Measurements from ENCODE around the gene A2ML1.
A peak's percentile ranks its signal among the peaks of the same experiment; 100 is the strongest.
"Not testable (repeated sequence)": the region's sequence is repeated elsewhere in the genome, so short reads cannot be mapped to it uniquely, and the experiment has no call there.

The A2ML1 gene

DNA sequence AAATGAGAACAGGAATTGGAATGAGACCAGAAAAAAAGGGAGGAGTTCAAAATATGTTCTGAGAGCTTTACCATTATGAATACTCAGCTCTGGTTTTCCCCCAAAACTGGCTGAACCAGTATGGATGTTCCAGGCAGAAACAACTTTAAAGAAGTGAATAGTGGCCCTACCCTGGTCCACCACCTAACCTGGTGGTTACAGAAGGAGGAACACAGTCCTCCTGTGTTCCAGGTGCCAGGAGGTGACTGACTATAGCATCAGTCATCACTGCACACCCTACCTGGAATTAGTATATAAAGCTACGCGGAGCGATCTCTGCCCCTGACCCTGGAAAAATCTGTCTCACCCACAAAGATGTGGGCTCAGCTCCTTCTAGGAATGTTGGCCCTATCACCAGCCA, at the start of gene A2ML1:
A2ML1 (plus strand) TSS at position 324 of the 400 bp plus-strand sequence; CDS start at position 355, 31 bp downstream.
- DNase-seq = no peak

DNA sequence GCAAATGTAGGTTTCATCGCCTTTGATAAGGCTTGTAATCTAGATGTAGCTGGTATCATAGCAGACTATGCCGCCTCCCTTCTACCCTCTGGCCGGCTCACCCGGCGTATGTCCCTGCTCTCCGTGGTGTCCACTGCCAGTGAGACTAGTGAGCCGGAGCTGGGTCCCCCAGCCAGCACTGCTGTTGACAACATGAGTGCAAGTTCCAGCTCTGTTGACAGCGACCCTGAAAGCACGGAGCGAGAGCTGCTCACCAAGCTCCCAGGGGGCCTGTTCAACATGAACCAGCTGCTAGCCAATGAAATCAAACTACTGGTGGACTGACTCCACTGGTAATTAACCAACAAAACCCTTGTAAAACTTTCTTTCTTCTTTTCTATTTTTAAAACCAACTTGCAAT, 49.0 kb upstream of the A2ML1 start:
- DNase-seq = no peak

DNA sequence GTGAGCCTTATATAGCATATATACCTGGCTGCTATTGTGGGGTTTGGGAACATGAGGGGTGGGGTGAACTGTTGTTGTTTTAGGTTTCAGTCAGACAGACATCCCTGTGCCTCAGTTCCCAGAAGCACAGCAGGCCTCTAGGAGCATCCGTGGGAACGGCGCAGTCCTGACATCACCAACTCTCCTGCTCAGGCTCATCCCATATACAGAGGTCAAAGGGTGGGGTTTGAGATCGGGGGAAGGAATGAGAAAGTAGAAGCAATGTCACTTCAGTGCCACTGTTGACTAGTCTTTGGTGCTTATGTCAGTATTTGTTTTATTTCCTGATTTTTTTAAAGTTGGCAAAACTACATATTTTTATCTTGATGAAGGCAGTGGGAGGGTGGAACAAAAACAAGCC, 43.1 kb upstream of the A2ML1 start:
- DNase-seq = no peak

DNA sequence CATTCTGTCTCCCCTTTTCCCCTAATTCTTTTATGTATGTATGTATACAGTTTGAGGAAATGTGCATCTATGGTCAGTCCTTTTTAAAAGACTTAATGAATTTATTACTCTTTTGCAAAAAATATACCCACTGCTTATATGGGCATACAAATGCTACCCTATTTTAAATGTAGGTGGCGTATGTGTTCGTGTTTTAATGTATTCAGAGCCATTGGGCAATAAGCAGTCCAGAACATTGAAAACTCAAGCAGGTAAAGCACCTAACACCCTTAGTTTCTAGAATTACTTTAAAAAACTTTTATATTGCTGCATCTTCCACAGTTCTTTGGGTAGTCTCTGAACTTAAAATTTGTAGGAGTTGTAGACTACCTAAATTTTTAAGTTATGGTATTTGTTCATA, 42.6 kb upstream of the A2ML1 start:
- peak in 1 of 3 donors; percentile 1 for DNase-seq

DNA sequence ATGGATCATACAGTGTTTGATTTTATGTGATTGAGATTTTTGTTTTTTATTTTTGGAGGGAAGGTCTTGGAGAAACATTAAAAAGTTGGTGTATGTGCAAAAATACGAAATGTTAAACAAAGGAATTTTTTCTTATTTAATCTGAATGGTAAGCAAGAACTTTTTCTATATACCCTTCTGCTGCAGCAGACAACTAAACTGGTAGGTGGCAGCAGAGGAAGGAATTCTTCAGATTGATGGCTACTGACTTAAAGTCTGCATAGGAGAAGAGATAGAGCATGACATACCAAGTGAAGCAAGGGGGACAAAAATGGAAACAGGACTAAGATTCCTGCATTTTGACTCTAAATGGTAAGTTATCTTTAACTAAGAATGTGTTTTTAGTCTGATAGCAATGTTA, 42.0 kb upstream of the A2ML1 start:
- DNase-seq = peak; percentile 29 to 51 (median 44)

DNA sequence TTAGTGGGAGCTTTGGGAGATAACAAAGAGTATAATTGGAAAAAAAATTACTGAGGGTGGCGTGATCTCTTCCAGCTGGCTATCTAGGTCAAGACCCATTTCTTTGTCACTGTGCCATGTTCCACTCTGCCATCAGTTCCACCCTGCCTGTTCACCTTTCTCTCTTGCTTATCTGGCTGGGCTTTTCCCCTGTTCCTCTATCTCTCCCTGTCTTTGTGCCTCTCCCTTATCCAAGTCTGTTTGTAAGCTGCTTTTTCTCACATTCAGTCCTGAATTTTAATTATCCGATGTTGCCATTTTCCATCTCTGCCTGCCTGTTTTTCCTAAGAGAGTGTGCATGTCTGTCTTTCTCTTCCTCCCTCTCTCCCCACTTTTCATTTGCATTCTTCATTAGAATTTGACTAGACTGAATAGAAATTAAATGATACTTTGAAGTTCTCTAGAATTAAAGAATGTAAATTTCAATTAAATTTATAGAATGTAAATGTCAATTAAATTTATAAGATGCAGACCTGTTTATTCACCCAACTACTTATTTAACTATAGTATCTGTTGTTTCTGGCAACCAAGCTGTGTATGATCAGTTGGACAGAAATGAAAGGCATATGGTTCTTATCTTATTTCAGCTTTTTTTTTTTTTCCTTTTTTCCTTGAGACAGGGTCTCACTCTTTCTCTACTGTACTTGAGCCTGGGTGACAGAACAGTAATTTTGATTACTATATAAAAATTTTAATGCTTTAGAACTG, 40.9 kb upstream of the A2ML1 start:
- DNase-seq = no peak

DNA sequence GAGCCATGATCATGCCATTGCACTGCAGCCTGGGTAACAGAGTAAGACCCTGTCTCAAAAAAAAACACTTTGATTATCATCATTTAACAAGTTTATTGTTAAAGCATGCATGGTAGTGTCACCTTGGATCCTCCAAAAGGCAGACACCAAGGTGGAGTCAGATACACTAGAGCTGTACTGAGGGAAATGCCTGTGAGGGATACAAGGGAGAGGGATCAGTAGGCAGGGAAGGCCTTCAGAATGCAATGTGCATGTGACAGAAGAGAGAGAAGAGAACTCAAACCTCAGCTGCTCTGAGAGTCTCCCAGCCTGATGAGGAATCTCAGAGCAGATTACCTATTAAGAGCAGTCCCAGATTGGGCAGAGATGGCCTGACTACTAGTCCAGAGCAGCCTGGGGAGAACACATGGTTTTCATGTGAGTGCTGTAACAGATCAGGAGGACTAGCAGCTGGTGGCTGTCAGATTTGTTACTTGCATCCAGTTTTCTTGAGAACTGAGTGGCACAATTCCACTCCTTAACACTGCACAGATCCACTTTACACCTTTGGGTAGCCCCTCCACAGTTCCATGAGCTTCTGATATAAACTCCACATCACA, 38.0 kb upstream of the A2ML1 start:
- no peak for DNase-seq

DNA sequence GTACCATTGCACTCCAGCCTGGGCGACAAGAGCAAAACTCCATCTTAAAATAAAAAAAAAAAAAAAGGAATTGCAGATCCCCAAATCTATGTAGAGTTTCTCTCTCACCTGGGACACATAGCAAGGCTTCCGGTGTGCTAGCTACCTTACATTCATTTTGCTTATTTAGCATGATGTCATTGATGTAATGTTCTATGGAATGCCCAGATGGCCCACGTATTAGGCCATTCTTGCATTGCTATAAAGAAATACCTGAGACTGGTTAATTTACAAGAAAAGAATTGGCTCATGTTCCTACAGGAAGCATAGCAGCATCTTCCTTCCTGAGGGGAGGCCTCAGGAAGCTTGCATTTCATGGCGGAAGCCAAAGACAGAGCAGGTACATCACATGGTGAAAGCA, 36.9 kb upstream of the A2ML1 start:
- DNase-seq = no peak

DNA sequence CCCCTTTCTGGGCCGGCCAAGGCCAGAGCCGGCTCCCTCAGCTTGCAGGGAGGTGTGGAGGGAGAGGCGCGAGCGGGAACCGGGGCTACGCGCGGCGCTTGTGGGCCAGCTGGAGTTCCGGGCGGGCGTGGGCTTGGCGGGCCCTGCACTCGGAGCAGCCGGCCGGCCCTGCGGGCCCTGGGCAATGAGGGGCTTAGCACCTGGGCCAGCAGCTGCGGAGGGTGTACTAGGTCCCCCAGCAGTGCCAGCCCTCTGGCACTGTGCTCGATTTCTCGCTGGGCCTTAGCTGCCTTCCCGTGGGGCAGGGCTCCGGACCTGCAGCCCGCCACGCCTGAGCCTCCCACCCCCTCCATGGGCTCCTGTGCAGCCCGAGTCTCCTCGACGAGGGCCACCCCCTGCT, 35.2 kb upstream of the A2ML1 start:
- DNase-seq = not testable (repeated sequence)

DNA sequence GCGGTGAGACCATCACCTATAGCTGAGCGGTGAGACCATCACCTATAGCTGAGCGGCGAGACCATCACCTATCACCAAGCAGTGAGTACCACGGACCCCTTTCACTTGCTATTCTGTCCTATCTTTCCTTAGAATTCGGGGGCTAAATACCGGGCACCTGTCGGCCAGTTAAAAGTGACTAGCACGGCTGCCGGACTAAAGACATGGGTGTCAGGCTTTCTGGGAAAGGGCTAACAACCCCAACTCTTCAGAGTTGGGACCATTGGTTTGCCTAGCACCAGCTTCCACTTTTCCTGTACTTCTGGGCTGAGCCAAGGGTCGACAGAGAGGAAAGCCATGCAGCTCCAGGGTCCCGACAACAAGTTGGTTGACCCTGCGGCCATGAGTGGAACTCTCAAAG, 33.7 kb upstream of the A2ML1 start:
- not testable (repeated sequence) for DNase-seq

DNA sequence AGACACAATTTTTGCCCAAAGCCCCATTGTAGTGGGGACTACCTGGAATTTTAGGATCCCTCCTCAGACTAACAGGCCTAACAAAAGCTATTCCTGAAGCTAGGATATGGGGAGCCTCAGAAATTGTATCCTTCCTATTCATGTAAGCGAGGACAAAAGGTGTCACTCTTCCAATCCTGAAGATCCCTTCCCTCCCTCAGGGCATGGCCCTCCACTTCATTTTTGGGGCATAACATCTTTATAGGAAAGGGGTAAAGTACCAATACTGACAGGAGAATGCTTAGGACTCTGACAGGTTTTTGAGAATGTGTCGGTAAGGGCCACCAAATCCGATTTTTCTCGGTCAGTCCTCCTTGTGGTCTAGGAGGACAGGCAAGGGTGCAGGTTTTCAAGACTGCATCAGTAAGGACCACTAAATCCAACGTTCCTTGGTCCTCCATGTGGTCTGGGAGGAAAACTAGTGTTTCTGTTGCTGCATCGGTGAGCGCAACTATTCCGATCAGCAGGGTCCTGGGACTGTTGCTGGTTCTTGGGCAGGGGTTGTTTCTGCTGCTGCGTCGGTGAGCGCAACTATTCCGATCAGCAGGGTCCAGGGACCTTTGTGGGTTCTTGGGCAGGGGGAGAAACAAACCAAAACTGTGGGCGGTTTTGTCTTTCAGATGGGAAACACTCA, 32.9 kb upstream of the A2ML1 start:
- not testable (repeated sequence) for DNase-seq

DNA sequence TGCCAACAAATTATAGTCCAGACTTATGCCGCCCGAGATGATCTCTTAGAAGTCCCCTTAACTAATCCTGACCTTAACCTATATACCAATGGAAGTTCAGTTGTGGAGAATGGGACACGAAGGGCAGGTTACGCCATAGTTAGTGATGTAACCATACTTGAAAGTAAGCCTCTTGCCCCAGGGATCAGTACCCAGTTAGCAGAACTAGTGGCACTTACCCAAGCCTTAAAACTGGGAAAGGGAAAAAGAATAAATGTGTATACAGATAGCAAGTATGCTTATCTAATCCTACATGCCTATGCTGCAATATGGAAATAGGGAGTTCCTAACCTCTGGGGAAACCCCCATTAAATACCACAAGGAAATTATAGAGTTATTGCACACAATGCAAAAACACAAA, 29.2 kb upstream of the A2ML1 start:
- peak; percentile 31 to 46 (median 34) for DNase-seq

DNA sequence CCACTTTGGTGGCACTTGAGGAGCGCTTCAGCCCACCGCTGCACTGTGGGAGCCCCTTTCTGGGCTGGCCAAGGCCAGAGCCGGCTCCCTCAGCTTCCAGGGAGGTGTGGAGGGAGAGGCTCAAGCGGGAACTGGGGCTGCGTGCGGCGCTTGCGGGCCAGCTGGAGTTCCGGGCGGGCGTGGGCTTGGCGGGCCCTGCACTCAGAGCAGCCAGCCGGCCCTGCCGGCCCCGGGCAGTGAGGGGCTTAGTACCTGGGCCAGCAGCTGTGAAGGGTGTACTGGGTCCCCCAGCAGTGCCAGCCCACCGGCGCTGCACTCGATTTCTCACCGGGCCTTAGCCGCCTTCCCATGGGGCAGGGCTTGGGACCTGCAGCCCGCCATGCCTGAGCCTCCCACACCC, 27.8 kb upstream of the A2ML1 start:
- not testable (repeated sequence) for DNase-seq

DNA sequence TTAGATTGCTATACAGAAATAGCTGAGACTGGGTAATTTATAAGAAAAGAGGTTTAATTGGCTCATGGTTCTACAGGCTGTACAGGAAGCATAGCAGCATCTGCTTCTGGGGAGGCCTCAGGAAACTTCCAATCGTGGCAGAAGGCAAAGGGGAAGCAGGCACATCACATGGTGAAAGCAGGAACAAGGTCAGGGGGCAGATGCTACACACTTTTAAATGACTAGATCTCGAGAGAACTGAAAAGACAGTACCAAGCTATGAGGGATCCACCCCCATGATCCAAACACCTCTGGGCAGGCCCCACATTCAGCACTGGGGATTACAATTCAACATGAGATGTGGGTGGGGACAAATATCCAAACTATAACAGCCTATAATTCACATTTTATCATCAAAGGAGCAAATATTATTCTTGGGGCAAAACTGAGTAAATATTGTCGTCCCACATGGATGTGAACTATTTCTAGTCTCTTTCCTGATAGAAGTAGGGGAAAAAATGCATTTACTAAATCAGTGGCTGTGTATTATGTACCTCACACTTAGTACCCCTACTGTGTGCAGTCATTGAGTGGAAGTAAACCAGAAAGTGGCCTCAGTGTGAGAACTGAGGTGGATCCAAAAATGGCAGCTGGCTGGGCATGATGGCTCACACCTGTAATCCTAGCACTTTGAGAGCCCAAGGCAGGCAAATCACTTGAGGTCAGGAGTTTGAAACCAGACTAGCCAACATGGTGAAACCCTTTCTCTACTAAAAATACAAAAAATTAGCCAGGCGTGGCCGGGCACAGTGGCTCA, 25.4 kb upstream of the A2ML1 start:
- no peak for DNase-seq

DNA sequence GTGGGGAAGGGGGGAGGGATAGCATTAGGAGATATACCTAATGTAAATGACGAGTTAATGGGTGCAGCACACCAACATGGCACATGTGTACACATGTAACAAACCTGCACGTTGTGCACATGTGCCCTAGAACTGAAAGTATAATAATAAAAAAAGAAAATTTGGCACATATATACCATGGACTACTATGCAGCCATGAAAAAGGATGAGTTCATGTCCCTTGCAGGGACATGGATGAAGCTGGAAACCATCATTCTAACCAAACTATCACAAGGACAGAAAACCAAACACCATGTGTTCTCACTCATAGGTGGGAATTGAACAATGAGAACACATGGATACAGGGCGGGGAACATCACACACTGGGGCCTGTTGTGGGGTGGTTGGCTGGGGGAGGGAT, 21.2 kb upstream of the A2ML1 start:
- DNase-seq = not testable (repeated sequence)

DNA sequence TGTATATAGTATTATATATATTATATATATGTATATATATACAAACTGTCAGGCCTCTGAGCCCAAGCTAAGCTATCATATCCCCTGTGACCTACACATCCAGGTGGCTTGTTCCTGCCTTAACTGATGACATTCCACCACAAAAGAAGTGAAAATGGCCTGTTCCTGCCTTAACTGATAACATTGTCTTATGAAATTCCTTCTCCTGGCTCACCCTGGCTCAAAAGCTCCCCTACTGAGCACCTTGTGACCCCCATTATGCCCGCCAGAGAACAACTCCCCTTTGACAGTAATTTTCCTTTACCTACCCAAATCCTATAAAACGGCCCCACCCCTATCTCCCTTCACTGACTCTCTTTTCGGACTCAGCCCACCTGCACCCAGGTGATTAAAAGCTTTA, 17.6 kb upstream of the A2ML1 start:
- DNase-seq = not testable (repeated sequence)

DNA sequence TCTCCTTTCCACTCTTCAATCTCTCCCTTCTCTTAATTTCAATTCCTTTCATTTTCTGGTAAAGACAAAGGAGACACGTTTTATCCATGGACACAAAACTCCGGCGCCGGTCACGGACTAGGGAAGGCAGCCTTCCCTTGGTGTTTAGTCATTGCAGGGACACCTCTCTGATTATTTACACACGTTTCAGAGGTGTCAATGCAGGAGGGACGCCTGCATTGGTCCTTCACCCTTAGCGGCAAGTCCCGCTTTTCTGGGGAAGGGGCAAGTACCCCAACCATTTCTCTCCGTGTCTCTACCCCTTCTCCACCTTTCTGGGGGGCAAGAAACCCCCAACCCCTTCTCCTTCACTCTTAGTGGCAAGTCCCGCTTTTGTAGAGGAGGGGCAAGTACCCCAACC, 16.9 kb upstream of the A2ML1 start:
- not testable (repeated sequence) for DNase-seq

DNA sequence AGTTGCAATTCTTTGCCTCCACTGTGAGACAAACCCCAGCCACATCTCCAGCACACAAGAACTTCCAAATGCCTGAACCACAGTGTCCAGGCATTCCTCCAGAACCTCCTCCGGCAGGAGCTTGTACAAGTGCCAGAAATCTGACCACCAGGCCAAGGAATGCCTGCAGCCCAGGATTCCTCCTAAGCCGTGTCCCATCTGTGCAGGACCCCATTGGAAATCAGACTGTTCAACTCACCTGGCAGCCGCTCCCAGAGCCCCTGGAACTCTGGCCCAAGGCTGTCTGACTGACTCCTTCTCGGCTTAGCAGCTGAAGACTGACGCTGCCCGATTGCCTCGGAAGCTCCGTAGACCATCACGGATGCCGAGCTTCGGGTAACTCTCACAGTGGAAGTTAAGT, 15.3 kb upstream of the A2ML1 start:
- not testable (repeated sequence) for DNase-seq

DNA sequence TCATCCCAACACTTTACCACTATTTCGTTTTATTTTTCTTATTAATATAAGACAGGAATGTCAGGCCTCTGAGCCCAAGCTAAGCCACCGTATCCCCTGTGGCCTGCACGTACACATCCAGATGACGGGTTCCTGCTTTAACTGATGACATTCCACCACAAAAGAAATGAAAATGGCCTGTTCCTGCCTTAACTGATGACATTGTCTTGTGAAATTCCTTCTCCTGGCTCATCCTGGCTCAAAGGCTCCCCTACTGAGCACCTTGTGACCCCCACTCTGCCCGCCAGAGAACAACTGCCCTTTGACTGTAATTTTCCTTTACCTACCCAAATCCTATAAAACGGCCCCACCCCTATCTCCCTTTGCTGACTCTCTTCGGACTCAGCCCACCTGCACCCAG, 12.3 kb upstream of the A2ML1 start:
- DNase-seq = not testable (repeated sequence)

DNA sequence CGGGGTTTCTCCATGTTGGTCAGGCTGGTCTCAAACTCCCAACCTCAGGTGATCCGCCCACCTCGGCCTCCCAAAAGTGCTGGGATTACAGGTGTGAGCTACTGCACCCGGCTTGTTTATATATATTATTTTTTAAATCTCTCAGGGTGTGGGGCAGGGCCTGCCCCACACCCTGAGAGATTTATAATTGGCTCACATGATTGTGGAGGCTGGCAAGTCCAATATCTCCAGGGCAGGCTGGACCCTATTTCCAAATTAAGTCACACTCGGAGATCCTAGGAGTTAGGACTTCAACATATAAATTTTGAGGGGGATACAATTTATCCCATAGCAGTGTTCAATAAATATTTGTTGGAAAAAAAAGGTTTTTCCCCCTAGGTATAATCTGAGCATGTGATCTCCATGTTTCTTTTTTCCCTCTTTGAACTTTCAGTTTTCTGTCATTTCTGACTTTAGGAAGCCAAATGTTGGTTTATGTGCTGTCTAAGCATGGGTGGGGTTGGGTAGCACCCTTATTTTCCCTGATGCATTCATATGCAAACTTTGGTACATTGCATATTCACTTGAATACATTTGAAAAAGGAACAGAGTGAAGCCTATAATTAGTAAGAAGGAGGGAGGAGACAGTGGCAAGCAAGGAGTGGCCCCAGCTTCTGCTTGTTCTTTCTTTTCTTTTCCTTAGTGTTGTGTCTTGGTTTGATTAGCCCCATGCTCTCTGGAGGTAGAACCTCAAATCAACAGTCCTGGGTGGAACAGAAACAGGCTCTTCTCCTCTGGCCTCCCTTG, 8.7 kb upstream of the A2ML1 start:
- peak in 2 of 3 donors; percentile 11 to 40 for DNase-seq

DNA sequence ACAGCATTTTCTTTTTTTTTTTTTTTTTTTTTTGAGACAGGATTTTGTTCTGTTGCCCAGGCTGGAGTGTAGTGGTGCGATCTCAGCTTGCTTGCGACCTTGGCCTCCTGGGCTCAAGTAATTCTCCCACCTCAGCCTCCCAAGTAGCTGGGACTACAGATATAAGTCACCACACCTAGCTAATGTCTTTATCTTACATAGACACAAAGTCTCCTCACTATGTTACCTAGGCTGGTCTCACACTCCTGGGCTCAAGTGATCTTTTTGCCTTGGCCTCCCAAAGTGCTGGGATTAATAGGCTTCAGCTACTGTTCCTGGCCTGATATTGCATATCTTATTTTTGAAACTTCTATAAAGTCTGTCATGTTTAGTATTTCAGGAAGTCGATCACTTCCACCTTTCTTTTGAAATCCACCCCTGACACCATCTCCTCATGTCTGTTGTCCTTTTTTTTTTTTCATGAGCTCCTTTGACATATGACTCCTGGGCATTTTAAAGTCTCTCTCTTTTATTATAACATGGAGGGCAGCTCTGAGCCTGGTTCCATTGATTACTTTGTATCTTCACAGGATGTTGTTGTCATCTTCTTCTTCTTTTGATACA, 5.9 kb upstream of the A2ML1 start:
- peak; percentile 26 to 38 (median 33) for DNase-seq

DNA sequence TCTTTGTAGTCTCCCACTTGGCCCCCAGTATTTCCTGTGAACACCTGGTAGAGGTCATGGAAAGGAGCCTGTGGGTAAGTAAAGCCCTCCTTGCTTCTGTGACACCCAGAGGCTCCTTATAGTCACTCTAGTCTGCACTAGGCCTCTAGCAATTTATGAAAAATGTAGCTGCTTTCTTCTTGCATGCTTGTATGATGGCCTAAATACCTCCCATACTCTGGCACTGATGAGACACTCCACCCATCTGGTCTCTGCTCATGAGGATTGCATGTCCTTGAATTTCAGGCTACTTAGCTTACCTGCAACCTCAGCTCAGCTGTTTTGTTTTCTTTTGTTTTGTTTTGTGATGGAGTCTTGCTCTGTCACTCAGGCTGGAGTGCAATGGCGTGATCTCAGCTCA, 4.6 kb upstream of the A2ML1 start:
- DNase-seq = no peak
